ENCODE measurements around the gene KCNE2. TPM values are rescaled to one million over a fixed set of nuclear protein-coding genes. Genes with fewer than 3 reads are reported as not detected.

Gene KCNE2
- total RNA-seq, 1 donor = not detected

DNA sequence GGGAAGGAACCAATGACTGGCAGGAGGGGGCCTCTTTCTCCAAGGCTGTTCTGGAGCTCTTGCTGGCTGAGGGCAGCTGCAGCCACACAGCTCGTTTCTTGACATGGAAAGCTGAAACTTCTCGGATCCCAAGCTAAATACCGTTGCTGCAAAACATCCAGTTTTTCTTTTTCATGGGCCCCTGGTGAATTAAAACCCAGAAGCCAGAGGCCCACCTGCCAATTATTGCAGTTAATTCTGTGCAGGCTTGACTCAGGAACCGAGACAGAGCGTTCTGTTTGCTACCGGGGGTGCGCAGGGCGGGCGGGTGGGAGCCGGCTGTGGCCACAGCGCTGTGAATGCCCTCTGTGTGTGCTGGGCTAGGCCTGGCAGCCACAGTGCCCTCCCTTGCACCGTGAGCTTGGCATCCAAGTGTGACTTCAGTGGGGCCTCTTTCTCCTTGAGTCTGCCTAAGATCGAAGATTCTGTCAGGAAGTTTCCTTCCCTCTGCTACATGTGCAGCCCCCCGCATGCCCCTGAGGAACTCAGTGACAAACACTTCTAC, 19.9 kb upstream of the KCNE2 start:
- H3K27ac ChIP-seq (ENCODE audit: low read depth, low read length) = no peak overlapping the region
- no peaks in the 10 kb centered on the region for H4K20me1 ChIP-seq (ENCODE audit: insufficient read depth, low read length)
- H3K4me2 ChIP-seq (ENCODE audit: insufficient read depth, low read length) = no peak overlapping the region
- TF ChIP-seq, protein P1, sequence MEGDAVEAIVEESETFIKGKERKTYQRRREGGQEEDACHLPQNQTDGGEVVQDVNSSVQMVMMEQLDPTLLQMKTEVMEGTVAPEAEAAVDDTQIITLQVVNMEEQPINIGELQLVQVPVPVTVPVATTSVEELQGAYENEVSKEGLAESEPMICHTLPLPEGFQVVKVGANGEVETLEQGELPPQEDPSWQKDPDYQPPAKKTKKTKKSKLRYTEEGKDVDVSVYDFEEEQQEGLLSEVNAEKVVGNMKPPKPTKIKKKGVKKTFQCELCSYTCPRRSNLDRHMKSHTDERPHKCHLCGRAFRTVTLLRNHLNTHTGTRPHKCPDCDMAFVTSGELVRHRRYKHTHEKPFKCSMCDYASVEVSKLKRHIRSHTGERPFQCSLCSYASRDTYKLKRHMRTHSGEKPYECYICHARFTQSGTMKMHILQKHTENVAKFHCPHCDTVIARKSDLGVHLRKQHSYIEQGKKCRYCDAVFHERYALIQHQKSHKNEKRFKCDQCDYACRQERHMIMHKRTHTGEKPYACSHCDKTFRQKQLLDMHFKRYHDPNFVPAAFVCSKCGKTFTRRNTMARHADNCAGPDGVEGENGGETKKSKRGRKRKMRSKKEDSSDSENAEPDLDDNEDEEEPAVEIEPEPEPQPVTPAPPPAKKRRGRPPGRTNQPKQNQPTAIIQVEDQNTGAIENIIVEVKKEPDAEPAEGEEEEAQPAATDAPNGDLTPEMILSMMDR (IDR thresholded peaks at IDR 0.05; ENCODE audit: extremely low read depth, low read depth, low read length) = no peak
- peaks cover 12% of the 10 kb centered on the region for H3K27me3 ChIP-seq (ENCODE audit: insufficient read depth, low read length)
- no peak overlapping the region for H3K4me3 ChIP-seq (ENCODE audit: insufficient read depth, low read length)
- peaks cover 7% of the 10 kb centered on the region for H3K4me1 ChIP-seq (ENCODE audit: insufficient read depth, low read length)
- no peaks in the 10 kb centered on the region for H3K9me3 ChIP-seq (ENCODE audit: low read depth, low read length)
- no peaks in the 10 kb centered on the region for H3K36me3 ChIP-seq (ENCODE audit: insufficient read depth, low read length)
- H2AFZ ChIP-seq (ENCODE audit: low read length) = no peak overlapping the region
- no peaks in the 10 kb centered on the region for H3K79me2 ChIP-seq (ENCODE audit: insufficient read depth, low read length)
- no peak for DNase-seq (ENCODE audit: insufficient read length, low spot score, missing footprints)

DNA sequence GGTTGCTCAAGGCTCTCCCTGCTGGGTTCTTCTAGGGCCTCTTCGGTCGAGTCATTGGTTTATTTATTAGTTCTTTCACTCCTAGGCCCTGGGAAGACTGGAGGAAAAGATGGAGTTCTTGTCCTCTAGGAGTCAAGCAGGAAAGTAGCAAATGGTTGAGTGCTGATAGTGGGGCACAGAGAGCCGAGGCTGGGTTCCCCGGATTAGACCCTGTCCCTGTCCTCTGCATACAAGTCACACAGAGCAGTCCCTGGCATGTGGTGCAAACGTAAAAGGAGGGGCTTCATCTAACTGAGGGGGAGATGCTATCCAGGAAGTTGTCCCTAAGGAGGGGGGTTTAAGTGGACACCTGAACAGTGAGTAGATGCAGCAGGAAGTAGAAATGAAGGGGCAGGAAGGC, 19.2 kb upstream of the KCNE2 start:
- Histone ChIP-seq H3K4me3 (ENCODE audit: insufficient read depth, low read length) (no peak overlapping the region), H4K20me1 (ENCODE audit: insufficient read depth, low read length) (no peaks in the 10 kb centered on the region), H3K79me2 (ENCODE audit: insufficient read depth, low read length) (no peaks in the 10 kb centered on the region), H3K4me2 (ENCODE audit: insufficient read depth, low read length) (no peak overlapping the region), H3K9me3 (ENCODE audit: low read depth, low read length) (no peaks in the 10 kb centered on the region), H2AFZ (ENCODE audit: low read length) (no peak overlapping the region), H3K27ac (ENCODE audit: low read depth, low read length) (no peak overlapping the region), H3K27me3 (ENCODE audit: insufficient read depth, low read length) (peaks cover 17% of the 10 kb centered on the region), H3K4me1 (ENCODE audit: insufficient read depth, low read length) (peaks cover 7% of the 10 kb centered on the region), H3K36me3 (ENCODE audit: insufficient read depth, low read length) (no peaks in the 10 kb centered on the region)
- DNase-seq (ENCODE audit: insufficient read length, low spot score, missing footprints) = peak; percentile 31
- TF ChIP-seq, protein P1 (IDR thresholded peaks at IDR 0.05; ENCODE audit: extremely low read depth, low read depth, low read length) = no peak

DNA sequence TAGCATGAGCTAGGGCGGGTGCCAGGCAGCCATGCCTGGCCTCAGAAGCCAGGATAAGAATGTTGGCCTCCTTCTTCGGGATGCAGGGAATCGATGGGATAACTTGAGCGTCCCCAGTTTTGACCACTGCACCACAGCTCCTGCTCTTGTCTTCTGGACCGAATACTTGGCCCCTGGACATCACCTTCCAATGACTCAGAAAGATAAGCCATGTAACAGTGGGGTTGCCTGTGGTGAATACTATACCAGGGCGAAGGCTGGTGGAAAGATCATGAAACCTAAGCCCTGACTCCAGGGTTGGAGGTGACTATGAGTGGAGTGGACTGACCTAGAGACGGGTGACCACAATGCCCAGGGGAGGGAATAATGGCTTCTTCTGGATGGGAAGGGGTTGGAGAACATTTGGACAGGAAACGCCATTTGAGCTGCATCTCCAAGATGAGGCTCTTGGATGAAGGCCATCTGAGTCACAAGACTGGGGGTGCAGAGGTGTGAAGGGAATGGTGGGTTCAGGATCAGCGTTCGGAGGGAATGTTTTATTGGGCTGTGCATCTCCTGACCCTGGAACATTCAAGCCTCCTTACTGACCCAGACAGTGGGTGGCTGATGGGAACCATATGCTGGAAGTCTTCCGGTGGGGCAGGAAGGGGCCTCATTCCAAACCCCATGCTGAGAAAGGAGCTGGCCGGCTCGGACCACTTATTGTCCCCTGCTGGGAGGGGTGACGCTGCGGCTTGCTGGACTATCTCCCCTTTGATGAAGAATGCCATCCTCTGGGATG, 18.5 kb upstream of the KCNE2 start:
- peaks cover 21% of the 10 kb centered on the region for H3K27me3 ChIP-seq (ENCODE audit: insufficient read depth, low read length)

DNA sequence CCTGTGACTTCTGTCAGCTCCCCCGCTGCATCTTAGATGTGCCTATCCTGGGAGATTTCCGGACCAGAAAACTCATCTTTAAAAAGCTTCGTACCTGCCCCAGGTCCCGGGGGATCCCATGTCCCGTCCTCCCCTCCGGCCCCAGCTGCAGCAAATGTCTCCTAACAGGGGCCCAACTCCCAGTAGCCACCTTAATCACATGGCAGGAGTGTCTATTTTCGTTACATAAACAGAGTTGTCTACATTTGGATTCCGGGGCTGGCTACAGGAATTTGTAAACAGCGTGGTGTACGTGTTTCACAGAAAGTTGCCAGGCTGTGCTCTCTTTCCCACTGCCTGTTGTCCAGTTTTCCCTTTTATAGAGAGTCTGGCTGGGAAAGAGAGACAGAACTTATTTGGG, 17.9 kb upstream of the KCNE2 start:
- H3K27ac ChIP-seq (ENCODE audit: low read depth, low read length) = no peak overlapping the region
- peaks cover 7% of the 10 kb centered on the region for H3K4me1 ChIP-seq (ENCODE audit: insufficient read depth, low read length)
- H2AFZ ChIP-seq (ENCODE audit: low read length) = no peak overlapping the region
- no peak overlapping the region for H3K4me2 ChIP-seq (ENCODE audit: insufficient read depth, low read length)
- no peaks in the 10 kb centered on the region for H4K20me1 ChIP-seq (ENCODE audit: insufficient read depth, low read length)
- DNase-seq (ENCODE audit: insufficient read length, low spot score, missing footprints) = peak; percentile 17
- no peaks in the 10 kb centered on the region for H3K9me3 ChIP-seq (ENCODE audit: low read depth, low read length)
- TF ChIP-seq, protein P1 (IDR thresholded peaks at IDR 0.05; ENCODE audit: extremely low read depth, low read depth, low read length) = no peak
- no peaks in the 10 kb centered on the region for H3K79me2 ChIP-seq (ENCODE audit: insufficient read depth, low read length)
- H3K4me3 ChIP-seq (ENCODE audit: insufficient read depth, low read length) = no peak overlapping the region
- H3K36me3 ChIP-seq (ENCODE audit: insufficient read depth, low read length) = no peaks in the 10 kb centered on the region
- peaks cover 23% of the 10 kb centered on the region for H3K27me3 ChIP-seq (ENCODE audit: insufficient read depth, low read length)

More for the DNA sequence above, 18.5 kb upstream of the KCNE2 start:
- peaks cover 7% of the 10 kb centered on the region for H3K4me1 ChIP-seq (ENCODE audit: insufficient read depth, low read length)
- no peak overlapping the region for H2AFZ ChIP-seq (ENCODE audit: low read length)
- H3K4me3 ChIP-seq (ENCODE audit: insufficient read depth, low read length) = no peak overlapping the region
- peak; percentile 34 for DNase-seq (ENCODE audit: insufficient read length, low spot score, missing footprints)
- H3K36me3 ChIP-seq (ENCODE audit: insufficient read depth, low read length) = no peaks in the 10 kb centered on the region
- H3K9me3 ChIP-seq (ENCODE audit: low read depth, low read length) = no peaks in the 10 kb centered on the region
- peak overlapping the region; percentile 26 for H3K4me2 ChIP-seq (ENCODE audit: insufficient read depth, low read length)
- H3K79me2 ChIP-seq (ENCODE audit: insufficient read depth, low read length) = no peaks in the 10 kb centered on the region
- H4K20me1 ChIP-seq (ENCODE audit: insufficient read depth, low read length) = no peaks in the 10 kb centered on the region
- TF ChIP-seq, protein P1 (IDR thresholded peaks at IDR 0.05; ENCODE audit: extremely low read depth, low read depth, low read length) = no peak
- no peak overlapping the region for H3K27ac ChIP-seq (ENCODE audit: low read depth, low read length)

Measured in osteoblast (primary cell).